NCI-H1694 (cell line): ENCODE measurements around the gene USPL1.
"Not testable (repeated sequence)": the region's sequence is repeated elsewhere in the genome, so short reads cannot be mapped to it uniquely, and the experiment has no call there.

Experiments
- DNase-seq: peaks from one replicate; lab custom pipeline; 2025; lab: John Stamatoyannopoulos, UW

Gene USPL1

GRCh38 chr13:30615866-30616541 lies 1.7 kb upstream of the USPL1 start:
- DNase-seq = no peak

GRCh38 chr13:30616927-30617314 lies 799 bp upstream of the USPL1 start:
- peak; percentile 63 for DNase-seq

- no peak for DNase-seq
Observed at GRCh38 chr13:30618186-30618929, 638 bp downstream of the USPL1 start.

- DNase-seq = no peak
Observed at GRCh38 chr13:30618930-30619279, 1.2 kb downstream of the USPL1 start.

- no peak for DNase-seq
Observed at GRCh38 chr13:30619731-30620130, 2.0 kb downstream of the USPL1 start.

GRCh38 chr13:30620941-30621340 lies 3.2 kb downstream of the USPL1 start:
- DNase-seq = no peak

GRCh38 chr13:30622551-30622950 lies 4.8 kb downstream of the USPL1 start:
- DNase-seq = no peak

GRCh38 chr13:30623392-30623791 lies 5.7 kb downstream of the USPL1 start:
- no peak for DNase-seq

- no peak for DNase-seq
Observed at GRCh38 chr13:30624630-30625029, 6.9 kb downstream of the USPL1 start.

- no peak for DNase-seq
Observed at GRCh38 chr13:30629527-30629926, 11.8 kb downstream of the USPL1 start.

GRCh38 chr13:30633861-30634260 lies 16.1 kb downstream of the USPL1 start:
- no peak for DNase-seq

- no peak for DNase-seq
Observed at GRCh38 chr13:30634838-30635237, 17.1 kb downstream of the USPL1 start.

GRCh38 chr13:30638301-30638700 lies 20.6 kb downstream of the USPL1 start:
- no peak for DNase-seq

- DNase-seq = no peak
Observed at GRCh38 chr13:30639671-30640070, 22.0 kb downstream of the USPL1 start.

- DNase-seq = not testable (repeated sequence)
Observed at GRCh38 chr13:30641173-30641572, 23.5 kb downstream of the USPL1 start.

- DNase-seq = no peak
Observed at GRCh38 chr13:30645629-30646028, 27.9 kb downstream of the USPL1 start.

GRCh38 chr13:30647420-30647819 lies 29.7 kb downstream of the USPL1 start:
- DNase-seq = no peak

- DNase-seq = no peak
Observed at GRCh38 chr13:30647824-30648521, 30.3 kb downstream of the USPL1 start.

- no peak for DNase-seq
Observed at GRCh38 chr13:30648522-30649012, 30.8 kb downstream of the USPL1 start.

GRCh38 chr13:30651648-30652047 lies 33.9 kb downstream of the USPL1 start:
- DNase-seq = not testable (repeated sequence)

- DNase-seq = no peak
Observed at GRCh38 chr13:30652746-30653386, 35.1 kb downstream of the USPL1 start.

GRCh38 chr13:30654430-30654829 lies 36.7 kb downstream of the USPL1 start:
- no peak for DNase-seq
